Vagina (tissue), 2 donors: ENCODE results near the gene NAT10.

ENCODE experiments used
- POLR2A ChIP-seq, 2 donors: fragments of 450-650 bp; IDR thresholded peaks; one replicate each; pipeline ENCODE4 v1.6.1; 2017; ENCODE audit warnings: antibody characterized with exemption in 2 of 2, mild to moderate bottlenecking in 2 of 2, moderate library complexity in 2 of 2
- POLR2AphosphoS5 ChIP-seq, 2 donors: sonication (generic); formaldehyde crosslinking; IDR thresholded peaks; one replicate each; pipeline ENCODE4 v1.9.0; 2017; ENCODE audit warnings: antibody characterized with exemption in 2 of 2, mild to moderate bottlenecking in 2 of 2, low read depth in 1 of 2; ENCODE audit not compliant: insufficient read depth in 1 of 2
- TF ChIP-seq, protein P1 (sequence below), 3 experiments: fragments of 450-650 bp in 2 of 3; fragments of 200-600 bp in 1 of 3; sonication (generic) in 1 of 3; IDR thresholded peaks; one replicate each; pipeline ENCODE4 v1.5.1; 2017 to 2019; ENCODE audit warnings: antibody characterized with exemption in 3 of 3, mild to moderate bottlenecking in 2 of 3, moderate library complexity in 2 of 3

DNA sequence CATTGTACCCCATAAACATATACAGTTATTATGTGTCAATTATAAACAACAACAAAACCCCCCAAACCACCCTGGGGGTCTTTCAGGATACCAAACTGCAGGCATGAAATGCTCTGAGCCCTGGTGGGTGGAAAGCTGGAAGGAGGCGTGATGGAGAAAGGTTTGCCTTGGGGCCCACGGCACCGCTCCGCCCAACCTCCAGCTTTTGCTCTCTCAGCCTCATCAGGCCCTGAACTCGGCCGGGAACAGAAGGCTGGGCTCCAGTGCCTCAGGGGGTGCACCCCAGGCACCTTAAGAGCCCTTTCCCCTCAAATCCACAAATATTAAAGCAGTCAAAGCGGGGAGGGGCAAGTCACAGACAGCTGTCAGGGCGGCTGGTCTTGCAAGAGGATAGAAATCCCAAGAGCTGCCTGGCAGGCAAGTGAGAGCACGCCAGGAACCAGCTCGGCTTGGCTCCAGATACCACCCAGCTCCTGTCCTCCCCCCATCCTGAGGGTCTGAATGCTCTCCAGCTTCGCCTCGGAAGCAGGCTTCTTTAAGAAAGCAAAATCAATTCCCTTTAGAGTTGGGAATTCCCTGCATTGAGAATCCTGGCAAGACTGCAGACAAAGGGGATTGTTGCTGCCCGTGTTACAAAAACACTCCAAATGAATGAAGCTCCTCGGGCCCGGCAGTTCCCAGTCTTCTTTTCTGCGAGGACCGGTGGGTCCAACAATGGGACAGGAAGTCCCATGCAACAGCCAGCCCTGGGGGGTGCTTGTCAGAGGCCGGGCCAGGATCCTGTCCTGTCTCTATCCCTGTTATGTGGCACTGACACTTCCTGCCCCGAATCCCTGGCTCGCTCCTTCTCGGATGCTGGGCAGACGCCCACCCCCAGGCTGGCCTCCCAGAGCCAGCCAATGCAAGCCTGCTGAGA lies 80.8 kb downstream of the NAT10 start:
- TF ChIP-seq POLR2A (IDR thresholded peaks at IDR 0.05): no peak
- TF ChIP-seq, protein P1, sequence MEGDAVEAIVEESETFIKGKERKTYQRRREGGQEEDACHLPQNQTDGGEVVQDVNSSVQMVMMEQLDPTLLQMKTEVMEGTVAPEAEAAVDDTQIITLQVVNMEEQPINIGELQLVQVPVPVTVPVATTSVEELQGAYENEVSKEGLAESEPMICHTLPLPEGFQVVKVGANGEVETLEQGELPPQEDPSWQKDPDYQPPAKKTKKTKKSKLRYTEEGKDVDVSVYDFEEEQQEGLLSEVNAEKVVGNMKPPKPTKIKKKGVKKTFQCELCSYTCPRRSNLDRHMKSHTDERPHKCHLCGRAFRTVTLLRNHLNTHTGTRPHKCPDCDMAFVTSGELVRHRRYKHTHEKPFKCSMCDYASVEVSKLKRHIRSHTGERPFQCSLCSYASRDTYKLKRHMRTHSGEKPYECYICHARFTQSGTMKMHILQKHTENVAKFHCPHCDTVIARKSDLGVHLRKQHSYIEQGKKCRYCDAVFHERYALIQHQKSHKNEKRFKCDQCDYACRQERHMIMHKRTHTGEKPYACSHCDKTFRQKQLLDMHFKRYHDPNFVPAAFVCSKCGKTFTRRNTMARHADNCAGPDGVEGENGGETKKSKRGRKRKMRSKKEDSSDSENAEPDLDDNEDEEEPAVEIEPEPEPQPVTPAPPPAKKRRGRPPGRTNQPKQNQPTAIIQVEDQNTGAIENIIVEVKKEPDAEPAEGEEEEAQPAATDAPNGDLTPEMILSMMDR (IDR thresholded peaks at IDR 0.05): no peak
- TF ChIP-seq POLR2AphosphoS5 (IDR thresholded peaks at IDR 0.05; ENCODE audit: insufficient read depth in 1 of 2, low read depth in 1 of 2): no peak
